GM19397 (cell line): ENCODE measurements around the gene TBX10.
"Not testable (repeated sequence)": the region's sequence is repeated elsewhere in the genome, so short reads cannot be mapped to it uniquely, and the experiment has no call there.

Experiments used
- ATAC-seq: cut with Tn5 transposase; IDR thresholded peaks from one replicate; pipeline ENCODE4 v1.9.1; 2021; ENCODE audit warnings: mild to moderate bottlenecking, moderate library complexity; ENCODE audit not compliant: unreplicated experiment

TBX10 gene

DNA sequence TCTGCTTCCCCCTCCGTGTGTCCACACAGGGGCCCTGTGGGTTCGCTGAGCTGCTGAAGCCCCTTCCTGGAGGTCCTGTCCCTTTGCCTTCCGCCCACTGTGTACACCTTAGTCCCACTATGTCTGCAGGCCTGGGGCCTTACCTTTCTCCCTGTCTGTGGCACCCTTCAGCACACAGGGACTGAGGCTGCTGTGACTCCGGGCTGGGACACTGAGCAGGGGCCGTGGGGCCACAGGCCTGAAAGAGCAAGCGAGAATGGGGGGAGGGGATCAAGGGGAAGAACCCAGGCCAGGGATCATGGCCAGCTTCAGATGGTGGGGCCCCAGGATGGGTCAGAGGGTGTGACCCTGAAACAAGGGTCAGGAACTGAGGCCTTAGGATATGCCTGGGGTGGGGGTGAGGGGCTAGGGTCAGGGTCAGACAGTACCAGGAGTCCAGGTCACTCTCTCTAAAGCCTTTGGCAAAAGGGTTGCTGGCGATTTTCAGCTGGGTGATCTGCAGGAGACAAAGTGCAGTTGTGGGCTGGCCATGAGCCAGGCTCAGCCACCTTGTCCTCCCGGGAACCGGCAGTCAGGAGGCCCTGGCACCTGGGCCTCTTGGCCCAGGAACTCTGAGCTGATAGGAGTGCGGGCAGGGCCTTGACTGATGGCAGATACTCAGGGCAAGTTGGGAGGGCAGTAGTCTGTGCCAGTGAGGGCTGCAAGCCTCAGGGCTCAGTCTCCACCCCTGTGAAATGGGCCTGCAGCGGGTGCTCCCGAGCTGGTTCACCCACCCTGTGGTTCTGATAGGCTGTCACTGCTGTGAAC lies 7.2 kb downstream of the TBX10 start:
- ATAC-seq, result no peak

DNA sequence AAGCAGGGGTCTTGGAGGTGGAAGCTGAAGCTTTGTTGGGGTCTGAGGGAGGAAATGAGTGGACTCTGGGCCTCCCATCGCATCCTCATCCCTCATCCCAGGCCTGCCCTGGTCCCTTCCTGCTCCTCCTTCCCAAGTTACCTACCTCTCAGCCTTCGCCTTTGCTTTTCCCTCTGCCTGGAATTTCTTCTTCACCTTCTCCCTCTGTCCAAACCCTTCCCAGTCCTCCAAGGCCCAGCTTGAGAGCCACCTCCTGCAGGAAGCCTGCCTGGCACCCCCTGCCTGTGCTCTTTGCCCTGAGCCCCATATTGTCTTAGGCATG lies 7.7 kb downstream of the TBX10 start:
- no peak for ATAC-seq

DNA sequence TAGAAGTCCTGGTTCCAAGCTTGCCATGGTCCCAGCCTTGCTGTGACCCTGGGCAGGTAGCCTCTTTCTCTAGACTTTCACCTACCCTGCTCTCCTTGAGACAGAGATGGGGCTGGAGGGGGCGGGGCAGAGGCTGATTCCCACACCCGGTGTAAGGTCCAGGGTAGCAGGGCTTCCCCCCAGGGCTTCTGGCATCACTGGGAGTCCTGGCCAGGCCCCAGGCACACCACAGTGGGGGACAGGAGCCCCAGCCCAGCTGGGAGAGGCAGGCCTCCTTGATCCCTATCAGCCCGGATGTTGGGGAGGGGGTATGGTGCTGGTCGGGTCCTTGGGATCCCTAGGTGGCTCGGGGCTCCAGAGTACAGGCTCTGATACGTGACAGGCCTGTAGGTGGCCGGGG lies 8.2 kb downstream of the TBX10 start:
- no peak for ATAC-seq

DNA sequence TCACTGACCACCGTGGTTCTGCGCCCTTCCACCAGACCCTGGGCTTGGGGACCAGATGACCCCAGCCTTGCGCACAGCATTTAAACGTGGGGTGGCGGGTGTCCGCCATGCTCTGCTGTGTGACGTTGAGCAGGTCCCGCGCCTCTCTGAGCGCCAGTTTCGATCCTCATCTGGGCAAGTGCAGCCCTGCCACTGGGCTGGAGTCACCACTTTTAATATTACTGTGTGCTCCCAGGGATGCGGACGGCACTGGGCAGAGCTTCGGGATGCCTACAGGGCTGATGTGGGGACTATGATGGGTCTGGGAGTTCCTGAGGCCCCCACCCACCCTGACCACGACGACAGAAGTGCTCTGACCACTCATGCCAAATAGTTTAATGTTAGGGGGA lies 8.6 kb downstream of the TBX10 start:
- no peak for ATAC-seq

DNA sequence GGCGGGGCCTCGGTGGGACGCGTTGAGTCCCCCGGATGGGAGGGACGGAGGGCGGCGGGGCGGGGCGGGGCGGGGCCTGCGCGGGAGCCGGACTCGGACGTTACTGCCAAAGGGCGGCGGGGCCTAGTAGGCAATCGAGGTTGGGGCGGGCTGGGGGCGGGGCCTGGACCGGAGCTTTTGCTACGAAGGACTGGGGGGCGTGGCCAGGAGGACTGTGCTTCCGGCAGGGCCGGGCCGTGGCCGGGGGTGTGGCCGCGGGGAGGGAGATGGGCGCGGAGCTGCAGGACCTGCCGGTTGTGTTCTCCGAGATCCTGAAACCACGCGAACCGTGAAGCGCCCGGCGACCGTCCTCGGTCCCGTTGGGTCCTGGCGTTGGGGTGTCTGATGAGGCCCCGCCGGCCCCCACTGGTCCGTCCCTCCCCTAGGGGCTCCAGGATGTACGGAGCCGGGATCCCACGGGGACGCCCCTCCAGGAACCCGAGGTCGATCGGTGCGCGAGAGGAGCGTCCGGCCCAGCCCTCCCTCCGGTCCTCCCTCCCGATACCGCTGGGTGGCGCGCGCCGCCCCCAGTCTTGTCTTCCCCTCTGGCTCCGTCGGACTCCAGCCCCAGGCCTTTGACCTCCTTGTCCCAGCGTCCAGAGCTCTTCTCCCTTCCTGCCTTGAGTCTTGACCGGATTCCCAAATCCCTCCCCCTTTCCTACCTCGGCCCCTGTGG lies 9.2 kb downstream of the TBX10 start:
- ATAC-seq, result peak; percentile 50

DNA sequence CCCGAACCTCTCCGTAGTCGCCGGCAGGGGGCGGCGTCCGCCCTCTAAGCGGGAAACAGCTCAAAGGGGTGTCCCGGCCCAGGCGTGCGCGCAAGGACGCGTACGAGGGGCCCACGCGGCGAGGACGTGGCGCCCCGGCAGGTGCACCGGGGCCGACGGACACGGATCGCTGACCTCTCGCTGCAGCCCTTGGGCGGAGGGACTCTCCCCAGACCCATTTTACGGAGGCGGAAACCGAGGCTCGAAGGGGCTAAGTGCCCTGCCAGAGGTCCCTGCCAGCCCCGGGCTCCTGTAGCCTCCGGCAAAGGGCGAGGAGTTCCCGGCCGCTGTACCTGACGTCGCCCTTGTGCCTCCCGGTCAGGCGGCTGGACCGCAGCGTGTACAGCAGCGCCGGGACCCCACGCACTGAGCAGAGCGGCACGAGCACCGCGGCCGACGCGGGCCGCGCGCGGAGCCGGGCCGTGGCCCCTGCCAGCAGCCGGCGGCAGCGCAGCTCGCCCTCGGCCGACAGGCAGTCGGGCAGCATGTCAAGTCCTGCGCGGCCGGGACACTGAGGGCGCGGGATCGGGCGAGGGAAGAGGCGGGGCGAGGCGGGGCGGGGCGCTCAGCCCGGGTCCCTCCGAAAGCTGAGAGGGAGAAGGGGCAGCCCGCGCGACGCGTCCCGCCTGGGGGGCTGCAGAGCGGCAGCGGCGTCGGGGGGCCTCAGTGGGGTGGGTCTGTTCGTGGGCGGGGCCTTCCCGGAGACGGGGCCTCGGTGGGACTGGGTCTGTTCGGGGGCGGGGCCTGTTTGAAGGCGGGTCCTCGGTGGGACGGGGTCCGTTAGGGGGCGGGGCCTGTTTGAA lies 10.0 kb downstream of the TBX10 start, which contains the start of gene NUDT8:
NUDT8 (minus strand) TSS at position 552 of the 842 bp plus-strand sequence; CDS start at position 526, 26 bp downstream.
- peak; percentile 48 for ATAC-seq

DNA sequence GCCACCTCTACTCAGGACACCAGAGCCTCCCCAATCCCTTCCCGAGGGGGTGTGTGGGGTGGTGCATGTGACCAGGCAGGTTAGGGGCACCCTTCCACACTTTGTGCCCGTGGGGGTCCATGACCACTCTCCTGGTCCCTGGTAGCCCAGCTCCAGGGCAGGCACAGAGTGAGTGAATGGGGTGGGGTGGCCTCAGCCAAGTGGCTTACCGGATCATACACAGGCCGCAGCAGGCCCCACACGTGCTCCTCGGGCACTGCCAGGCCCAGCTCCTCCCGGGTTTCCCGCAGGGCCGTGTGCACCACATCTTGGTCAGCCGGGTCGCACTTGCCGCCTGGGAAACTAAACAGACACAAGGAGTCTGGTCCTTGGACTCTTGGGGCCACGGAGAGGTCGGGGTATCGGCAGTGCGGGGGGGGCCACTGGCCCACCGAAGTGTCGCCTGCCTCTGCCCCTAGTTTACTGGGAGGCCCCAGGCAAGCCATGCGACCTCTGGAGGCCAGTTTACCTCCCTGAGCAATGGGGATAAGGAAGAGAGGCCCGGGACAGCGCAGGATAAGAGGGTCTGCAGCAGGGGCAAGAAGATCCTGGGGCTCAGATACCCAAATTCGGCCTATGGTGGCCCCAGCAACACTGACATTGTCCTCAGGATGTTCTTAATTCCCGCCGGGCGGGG lies 10.7 kb downstream of the TBX10 start:
- no peak for ATAC-seq

DNA sequence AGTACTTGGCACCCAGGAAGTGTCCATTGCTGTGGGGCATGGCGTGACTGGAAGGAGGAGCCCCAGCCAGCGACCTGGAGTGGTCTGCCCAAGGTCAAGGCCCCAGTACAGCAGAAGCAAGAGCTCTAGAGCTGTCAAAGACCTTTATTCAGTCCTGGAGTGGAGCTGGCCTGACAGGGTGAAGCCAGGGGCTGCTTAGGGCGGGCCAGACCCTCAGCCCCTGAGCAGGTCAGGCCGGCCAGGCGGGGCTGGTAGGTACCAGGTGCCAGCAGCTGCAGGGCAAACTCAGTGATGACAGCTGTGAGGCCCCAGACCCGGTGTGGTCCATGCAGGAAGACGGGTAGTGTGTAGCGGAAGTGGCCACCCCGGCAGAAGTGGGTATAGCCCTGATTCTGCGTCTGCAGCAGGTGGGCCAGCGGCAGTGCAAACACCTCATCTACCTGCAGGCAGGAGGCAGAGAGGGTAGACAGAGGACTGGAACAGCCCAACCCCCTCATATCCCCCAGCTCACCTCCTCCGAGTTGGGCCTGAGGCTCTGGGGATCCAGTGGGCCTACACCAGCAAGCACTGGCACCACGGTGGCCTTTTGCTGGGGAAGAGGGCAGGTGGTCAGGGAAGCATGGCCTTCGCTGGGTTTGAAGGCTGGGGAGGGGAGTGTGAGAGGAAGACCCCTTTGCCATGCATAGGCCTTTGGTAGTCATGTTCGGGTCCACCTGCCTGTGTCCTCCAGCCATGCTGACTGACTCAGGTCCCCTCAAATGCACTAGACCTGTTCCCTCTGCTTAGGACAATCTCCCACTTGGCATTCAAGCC lies 11.5 kb downstream of the TBX10 start:
- no peak for ATAC-seq

DNA sequence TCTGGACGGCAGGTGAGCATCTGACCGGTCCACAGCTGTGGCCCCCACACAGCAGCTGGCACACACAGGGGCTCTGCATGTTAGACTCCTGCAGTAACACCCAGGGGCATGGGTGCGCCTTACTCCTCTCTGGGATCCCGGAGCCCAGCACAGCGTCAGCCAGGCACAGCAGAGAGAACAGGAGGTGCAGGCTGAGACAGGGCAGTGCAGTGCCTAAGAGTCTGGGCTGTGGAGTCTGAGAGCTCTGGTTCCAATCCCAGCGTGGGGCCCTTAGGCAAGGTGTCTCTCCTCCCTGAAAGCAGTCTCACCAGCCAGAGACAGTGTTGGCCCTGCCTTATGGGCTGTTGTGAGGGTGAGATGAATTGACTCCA lies 12.1 kb downstream of the TBX10 start:
- no peak for ATAC-seq

DNA sequence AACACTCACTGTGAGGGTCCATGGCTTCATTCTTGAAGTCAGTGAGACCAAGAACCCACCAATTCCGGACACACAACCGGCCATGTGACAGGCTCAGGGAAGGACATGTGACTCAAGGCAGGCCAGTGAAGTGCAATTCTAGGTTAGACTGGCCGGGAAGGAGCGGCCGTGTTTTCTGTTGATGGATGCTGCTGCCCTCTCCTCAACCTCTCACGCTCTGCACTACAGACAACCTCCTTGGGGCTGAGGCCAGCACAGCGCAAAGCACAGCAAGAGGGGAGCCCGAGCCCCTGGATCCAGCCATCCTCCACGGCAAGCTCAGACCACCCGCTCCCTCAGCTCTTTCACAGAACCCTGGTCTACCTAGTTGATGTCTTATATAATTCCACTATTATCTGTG lies 12.6 kb downstream of the TBX10 start:
- no peak for ATAC-seq

DNA sequence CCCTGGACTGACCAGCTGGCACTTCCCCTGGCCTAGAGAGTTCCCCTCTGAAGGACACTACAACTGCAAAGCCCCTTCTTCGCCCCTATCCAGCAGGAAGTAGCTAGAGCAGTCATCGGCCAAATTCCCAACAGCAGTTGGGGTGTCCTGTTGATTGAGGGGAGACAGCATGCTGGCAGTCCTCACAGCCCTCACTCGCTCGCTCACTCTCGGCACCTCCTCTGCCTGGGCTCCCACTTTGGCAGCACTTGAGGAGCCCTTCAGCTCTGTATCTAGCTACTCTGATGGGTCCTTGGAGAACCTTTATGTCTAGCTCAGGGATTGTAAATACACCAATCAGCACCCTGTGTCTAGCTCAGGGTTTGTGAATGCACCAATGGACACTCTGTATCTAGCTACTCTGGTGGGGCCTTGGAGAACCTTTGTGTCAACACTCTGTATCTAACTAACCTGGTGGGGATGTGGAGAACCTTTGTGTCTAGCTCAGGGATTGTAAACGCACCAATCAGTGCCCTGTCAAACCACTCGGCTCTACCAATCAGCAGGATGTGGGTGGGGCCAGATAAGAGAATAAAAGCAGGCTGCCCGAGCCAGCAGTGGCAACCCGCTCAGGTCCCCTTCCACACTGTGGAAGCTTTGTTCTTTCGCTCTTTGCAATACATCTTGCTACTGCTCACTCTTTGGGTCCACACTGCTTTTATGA lies 13.3 kb downstream of the TBX10 start:
- ATAC-seq, result not testable (repeated sequence)

DNA sequence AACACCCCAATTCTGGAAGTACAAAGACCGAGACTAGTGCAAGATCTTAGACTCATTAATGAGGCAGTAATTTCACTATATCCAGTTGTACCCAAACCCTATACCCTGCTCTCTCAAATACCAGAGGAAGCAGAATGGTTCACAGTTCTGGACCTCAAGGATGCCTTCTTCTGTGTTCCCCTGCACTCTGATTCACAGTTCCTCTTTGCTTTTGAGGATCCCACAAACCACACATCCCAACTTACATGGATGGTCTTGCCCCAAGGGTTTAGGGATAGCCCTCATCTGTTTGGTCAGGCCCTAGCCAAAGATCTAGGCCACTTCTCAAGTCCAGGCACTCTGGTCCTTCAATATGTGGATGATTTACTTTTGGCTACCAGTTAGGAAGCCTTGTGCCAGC lies 15.8 kb downstream of the TBX10 start:
- ATAC-seq, result not testable (repeated sequence)

DNA sequence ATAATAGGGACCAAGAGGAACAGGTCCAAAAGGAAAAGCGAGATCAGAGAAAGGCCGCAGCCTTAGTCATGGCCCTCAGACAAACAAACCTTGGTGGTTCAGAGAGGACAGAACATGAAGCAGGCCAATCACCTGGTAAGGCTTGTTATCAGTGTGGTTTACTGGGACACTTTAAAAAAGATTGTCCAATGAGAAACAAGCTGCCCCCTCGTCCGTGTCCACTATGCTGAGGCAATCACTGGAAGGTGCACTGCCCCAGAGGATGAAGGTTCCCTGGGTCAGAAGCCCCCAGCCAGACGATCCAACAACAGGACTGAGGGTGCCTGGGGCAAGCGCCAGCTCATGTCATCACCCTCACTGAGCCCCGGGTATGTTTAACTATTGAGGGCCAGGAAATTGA lies 16.7 kb downstream of the TBX10 start:
- ATAC-seq, result not testable (repeated sequence)

DNA sequence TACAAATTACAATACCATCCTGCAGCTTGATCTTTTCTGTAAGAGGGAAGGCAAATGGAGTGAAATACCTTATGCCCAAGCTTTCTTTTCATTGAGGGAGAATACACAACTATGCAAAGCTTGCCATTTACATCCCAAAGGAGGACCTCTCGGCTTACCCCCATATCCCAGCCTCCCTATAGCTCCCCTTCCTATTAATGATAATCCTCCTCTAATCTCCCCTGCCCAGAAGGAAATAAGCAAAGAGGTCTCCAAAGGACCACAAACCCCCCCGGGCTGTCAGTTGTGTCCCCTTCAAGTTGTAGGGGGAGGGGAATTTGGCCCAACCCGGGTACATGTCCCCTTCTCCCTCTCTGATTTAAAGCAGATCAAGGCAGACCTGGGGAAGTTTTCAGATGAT lies 17.6 kb downstream of the TBX10 start:
- not testable (repeated sequence) for ATAC-seq

DNA sequence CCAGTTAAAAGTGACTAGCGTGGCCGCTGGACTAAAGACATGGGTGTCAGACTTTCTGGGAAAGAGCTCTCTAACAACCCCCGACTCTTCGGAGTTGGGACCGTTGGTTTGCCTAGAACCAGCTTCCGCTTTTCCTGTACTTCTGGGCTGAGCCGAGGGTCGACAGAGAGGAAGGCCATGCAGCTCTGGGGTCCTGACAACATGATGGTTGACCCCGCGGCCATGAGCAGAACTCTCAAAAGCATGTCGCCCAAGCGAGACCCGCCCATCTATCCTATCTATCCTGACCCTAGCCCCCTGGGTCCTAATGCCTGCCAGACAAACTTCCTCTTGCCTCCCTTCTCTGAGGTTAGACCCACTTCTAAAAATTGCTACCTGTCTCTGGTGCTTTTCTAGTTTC lies 18.9 kb downstream of the TBX10 start:
- not testable (repeated sequence) for ATAC-seq

DNA sequence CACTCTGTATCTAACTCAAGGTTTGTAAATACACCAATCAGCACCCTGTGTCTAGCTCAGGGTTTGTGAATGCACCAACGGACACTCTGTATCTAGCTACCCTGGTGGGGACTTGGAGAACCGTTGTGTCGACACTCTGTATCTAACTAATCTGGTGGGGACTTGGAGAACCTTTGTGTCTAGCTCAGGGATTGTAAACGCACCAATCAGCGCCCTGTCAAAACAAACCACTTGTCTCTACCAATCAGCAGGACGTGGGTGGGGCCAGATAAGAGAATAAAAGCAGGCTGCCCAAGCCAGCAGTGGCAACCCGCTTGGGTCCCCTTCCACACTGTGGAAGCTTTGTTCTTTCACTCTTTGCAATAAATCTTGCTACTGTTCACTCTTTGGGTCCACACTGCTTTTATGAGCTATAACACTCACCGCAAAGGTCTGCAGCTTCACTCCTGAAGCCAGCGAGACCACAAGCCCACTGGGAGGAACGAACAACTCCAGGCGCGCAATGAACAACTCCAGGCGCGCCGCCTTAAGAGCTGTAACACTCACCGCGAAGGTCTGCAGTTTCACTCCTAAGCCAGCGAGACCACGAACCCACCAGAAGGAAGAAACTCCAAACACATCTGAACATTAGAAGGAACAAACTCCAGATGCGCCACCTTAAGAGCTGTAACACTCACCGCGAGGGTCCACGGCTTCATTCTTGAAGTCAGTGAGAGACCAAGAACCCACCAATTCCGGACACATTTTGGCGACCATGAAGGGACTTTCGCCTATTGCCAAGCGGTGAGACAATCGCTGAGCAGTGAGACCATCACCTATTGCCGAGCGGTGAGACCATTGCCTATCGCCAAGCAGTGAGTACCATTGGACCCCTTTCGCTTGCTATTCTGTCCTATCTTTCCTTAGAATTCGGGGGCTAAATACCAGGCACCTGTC lies 19.6 kb downstream of the TBX10 start:
- not testable (repeated sequence) for ATAC-seq

DNA sequence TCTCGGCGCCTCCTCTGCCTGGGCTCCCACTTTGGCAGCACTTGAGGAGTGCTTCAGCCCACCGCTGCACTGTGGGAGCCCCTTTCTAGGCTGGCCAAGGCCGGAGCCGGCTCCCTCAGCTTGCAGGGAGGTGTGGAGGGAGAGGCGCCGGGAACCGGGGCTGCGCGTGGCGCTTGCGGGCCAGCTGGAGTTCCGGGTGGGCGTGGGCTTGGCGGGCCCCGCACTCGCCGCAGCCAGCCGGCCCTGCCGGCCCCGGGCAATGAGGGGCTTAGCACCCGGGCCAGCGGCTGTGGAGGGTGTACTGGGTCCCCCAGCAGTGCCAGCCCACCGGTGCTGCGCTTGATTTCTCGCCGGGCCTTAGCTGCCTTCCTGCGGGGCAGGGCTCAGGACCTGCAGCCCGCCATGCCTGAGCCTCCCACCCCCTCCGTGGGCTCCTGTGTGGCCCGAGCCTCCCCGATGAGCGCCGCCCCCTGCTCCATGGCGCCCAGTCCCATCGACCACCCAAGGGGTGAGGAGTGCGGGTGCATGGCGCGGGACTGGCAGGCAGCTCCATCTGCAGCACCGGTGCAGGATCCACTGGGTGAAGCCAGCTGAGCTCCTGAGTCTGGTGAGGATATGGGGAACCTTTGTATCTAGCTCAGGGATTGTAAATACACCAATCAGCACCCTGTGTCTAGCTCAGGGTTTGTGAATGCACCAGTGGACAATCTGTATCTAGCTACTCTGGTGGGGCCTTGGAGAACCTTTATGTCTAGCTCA lies 20.5 kb downstream of the TBX10 start:
- ATAC-seq, result not testable (repeated sequence)
